Activated CD4-positive, alpha-beta T cell treated with anti-CD3 and anti-CD28 coated beads, Interleukin-2, amount 50 U/mL, for 4 hours (primary cell): Measurements from ENCODE around the gene APH1B.
"Not testable (repeated sequence)": the region's sequence is repeated elsewhere in the genome, so short reads cannot be mapped to it uniquely, and the experiment has no call there.

Experiments
- DNase-seq, 2 experiments: peaks; one replicate each; pipeline ENCODE4 v3.0.0-alpha.2; 2020

The APH1B gene

GRCh38 chr15:63335543-63336240 is 58.3 kb downstream of the APH1B start:
- DNase-seq, result no peak

GRCh38 chr15:63337046-63337445 is 59.6 kb downstream of the APH1B start:
- no peak for DNase-seq

GRCh38 chr15:63338170-63338569 is 60.8 kb downstream of the APH1B start:
- no peak for DNase-seq

GRCh38 chr15:63339006-63339766 is 61.8 kb downstream of the APH1B start:
- DNase-seq, result no peak

- no peak for DNase-seq
These were observed 62.4 kb downstream of the APH1B start for GRCh38 chr15:63339836-63340235.

- no peak for DNase-seq
These were observed 62.9 kb downstream of the APH1B start for GRCh38 chr15:63340353-63340752.

- no peak for DNase-seq
These were observed 63.5 kb downstream of the APH1B start for GRCh38 chr15:63340878-63341277.

- no peak for DNase-seq
These were observed 64.5 kb downstream of the APH1B start for GRCh38 chr15:63341898-63342297.

GRCh38 chr15:63342996-63343562 is 65.7 kb downstream of the APH1B start:
- not testable (repeated sequence) for DNase-seq

- no peak for DNase-seq
These were observed 67.5 kb downstream of the APH1B start for GRCh38 chr15:63344731-63345390.

- no peak for DNase-seq
These were observed 68.0 kb downstream of the APH1B start for GRCh38 chr15:63345391-63345752.

GRCh38 chr15:63347074-63347857 is 69.9 kb downstream of the APH1B start:
- no peak for DNase-seq

- no peak for DNase-seq
These were observed 71.0 kb downstream of the APH1B start for GRCh38 chr15:63348392-63348791.

GRCh38 chr15:63349156-63349555 is 71.8 kb downstream of the APH1B start:
- DNase-seq, result no peak

- DNase-seq, result no peak
These were observed 72.2 kb downstream of the APH1B start for GRCh38 chr15:63349621-63350020.

- DNase-seq, result no peak
These were observed 72.8 kb downstream of the APH1B start for GRCh38 chr15:63350178-63350621.

GRCh38 chr15:63351170-63351569 is 73.8 kb downstream of the APH1B start:
- DNase-seq, result no peak

GRCh38 chr15:63352808-63353207 is 75.4 kb downstream of the APH1B start:
- no peak for DNase-seq

GRCh38 chr15:63353261-63353660 is 75.9 kb downstream of the APH1B start:
- no peak for DNase-seq

GRCh38 chr15:63353887-63354286 is 76.5 kb downstream of the APH1B start:
- DNase-seq, result no peak

- DNase-seq, result no peak
These were observed 77.6 kb downstream of the APH1B start for GRCh38 chr15:63354821-63355650.

- no peak for DNase-seq
These were observed 79.7 kb downstream of the APH1B start for GRCh38 chr15:63357061-63357460.
